HEK293T (cell line): Measurements from ENCODE around the gene CACNA1S.

ENCODE experiments used
- ARNT ChIP-seq: fragments of 450-650 bp; IDR thresholded peaks from 2 replicates; pipeline ENCODE4 v1.6.1; 2017; ENCODE audit warnings: mild to moderate bottlenecking
- BHLHE40 ChIP-seq: fragments of 450-650 bp; IDR thresholded peaks from 2 replicates; pipeline ENCODE4 v1.6.1; 2016; ENCODE audit warnings: mild to moderate bottlenecking, moderate library complexity, borderline replicate concordance
- CTBP1 ChIP-seq: fragments of 450-650 bp; IDR thresholded peaks from 2 replicates; pipeline ENCODE4 v1.6.1; 2016; ENCODE audit warnings: borderline replicate concordance
- ELF4 ChIP-seq: fragments of 450-650 bp; IDR thresholded peaks from 2 replicates; pipeline ENCODE4 v1.6.1; 2017; ENCODE audit warnings: antibody characterized with exemption
- FOXA1 ChIP-seq: fragments of 450-650 bp; IDR thresholded peaks from 2 replicates; pipeline ENCODE4 v1.6.1; 2016; ENCODE audit warnings: mild to moderate bottlenecking
- FOXK2 ChIP-seq: fragments of 450-650 bp; IDR thresholded peaks from 2 replicates; pipeline ENCODE4 v1.6.1; 2016; ENCODE audit warnings: mild to moderate bottlenecking
- FOXM1 ChIP-seq: fragments of 450-650 bp; IDR thresholded peaks from 2 replicates; pipeline ENCODE4 v1.6.1; 2017; ENCODE audit warnings: mild to moderate bottlenecking, borderline replicate concordance
- L3MBTL2 ChIP-seq: fragments of 450-650 bp; conservative IDR thresholded peaks from 2 replicates; pipeline ENCODE4 v1.6.1; 2016; ENCODE audit warnings: mild to moderate bottlenecking
- LEF1 ChIP-seq: fragments of 450-650 bp; IDR thresholded peaks from 2 replicates; pipeline ENCODE4 v1.6.1; 2017; ENCODE audit warnings: mild to moderate bottlenecking, borderline replicate concordance
- NFRKB ChIP-seq: fragments of 450-650 bp; IDR thresholded peaks from 2 replicates; pipeline ENCODE4 v1.6.1; 2016; ENCODE audit warnings: mild to moderate bottlenecking, moderate library complexity
- SP1 ChIP-seq: fragments of 450-650 bp; IDR thresholded peaks from 2 replicates; pipeline ENCODE4 v1.6.1; 2017
- SUZ12 ChIP-seq: fragments of 450-650 bp; IDR thresholded peaks from 2 replicates; pipeline ENCODE4 v1.6.1; 2016; ENCODE audit warnings: mild to moderate bottlenecking
- ZNF384 ChIP-seq: fragments of 450-650 bp; IDR thresholded peaks from 2 replicates; pipeline ENCODE4 v1.6.1; 2016
- TF ChIP-seq, protein P1 (sequence below): fragments of 450-650 bp; IDR thresholded peaks from 2 replicates; pipeline ENCODE4 v1.6.1; 2016

DNA sequence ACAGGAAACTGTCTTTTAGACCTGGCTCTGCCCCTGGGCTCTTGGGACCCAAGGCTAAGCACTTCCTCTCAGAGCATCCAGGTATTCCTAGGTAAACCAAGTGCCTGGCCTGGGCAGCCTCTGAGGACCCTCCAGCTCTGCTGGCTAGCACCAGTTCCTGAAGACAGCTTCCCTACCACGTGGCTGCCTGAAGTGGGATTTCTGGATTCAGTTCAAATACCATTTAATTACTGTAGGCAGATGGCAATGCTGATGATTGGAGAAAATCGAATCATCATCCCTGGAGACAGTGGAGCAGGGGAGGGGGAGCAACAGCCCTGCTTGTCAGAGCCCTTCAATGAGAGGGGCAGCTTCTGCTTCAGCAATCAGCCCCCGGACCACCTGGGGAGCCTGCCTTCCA is 100.6 kb downstream of the CACNA1S start:
- TF ChIP-seq LEF1 = no peak
- TF ChIP-seq SUZ12 = no peak
- TF ChIP-seq ZNF384 = no peak
- no peak for TF ChIP-seq NFRKB
- no peak for TF ChIP-seq FOXK2
- TF ChIP-seq FOXM1 = no peak
- TF ChIP-seq FOXA1 = no peak
- TF ChIP-seq, protein P1, sequence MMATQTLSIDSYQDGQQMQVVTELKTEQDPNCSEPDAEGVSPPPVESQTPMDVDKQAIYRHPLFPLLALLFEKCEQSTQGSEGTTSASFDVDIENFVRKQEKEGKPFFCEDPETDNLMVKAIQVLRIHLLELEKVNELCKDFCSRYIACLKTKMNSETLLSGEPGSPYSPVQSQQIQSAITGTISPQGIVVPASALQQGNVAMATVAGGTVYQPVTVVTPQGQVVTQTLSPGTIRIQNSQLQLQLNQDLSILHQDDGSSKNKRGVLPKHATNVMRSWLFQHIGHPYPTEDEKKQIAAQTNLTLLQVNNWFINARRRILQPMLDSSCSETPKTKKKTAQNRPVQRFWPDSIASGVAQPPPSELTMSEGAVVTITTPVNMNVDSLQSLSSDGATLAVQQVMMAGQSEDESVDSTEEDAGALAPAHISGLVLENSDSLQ = no peak
- TF ChIP-seq ARNT = no peak
- TF ChIP-seq BHLHE40 = no peak
- TF ChIP-seq L3MBTL2 = no peak
- TF ChIP-seq ELF4 = no peak
- no peak for TF ChIP-seq CTBP1
- TF ChIP-seq SP1 = no peak
